Activated CD4-positive, alpha-beta T cell treated with anti-CD3 and anti-CD28 coated beads, Interleukin-2, amount 10 ng/mL, durations not matched to agents 24 days and 14 days (primary cell): Measurements from ENCODE around the gene GSTA1. TPM values are rescaled to one million over a fixed set of nuclear protein-coding genes. Genes with fewer than 3 reads are reported as not detected.
"Not testable (repeated sequence)": the region's sequence is repeated elsewhere in the genome, so short reads cannot be mapped to it uniquely, and the experiment has no call there.

Source experiments
- DNase-seq: peaks from one replicate; pipeline ENCODE4 v3.0.0; 2022
- H3K27ac Mint-ChIP-seq: one replicate; pipeline ENCODE4 v1.8.0; 2022; ENCODE audit warnings: mild to moderate bottlenecking, mixed read lengths
- H3K27me3 Mint-ChIP-seq: one replicate; pipeline ENCODE4 v1.8.0; 2022; ENCODE audit warnings: mixed read lengths
- H3K36me3 Mint-ChIP-seq: one replicate; pipeline ENCODE4 v1.8.0; 2022; ENCODE audit warnings: low read depth, mild to moderate bottlenecking, mixed read lengths
- H3K4me1 Mint-ChIP-seq: one replicate; pipeline ENCODE4 v1.8.0; 2021; ENCODE audit warnings: mixed read lengths
- H3K4me3 Mint-ChIP-seq: one replicate; pipeline ENCODE4 v1.8.0; 2022; ENCODE audit warnings: mild to moderate bottlenecking, moderate library complexity, mixed read lengths
- H3K9me3 Mint-ChIP-seq: one replicate; pipeline ENCODE4 v1.8.0; 2021; ENCODE audit warnings: mixed read lengths
- intact Hi-C: fragments of 100-400 bp; cut with micrococcal nuclease; formaldehyde crosslinking; loops from one replicate; pipeline ENCODE4 v1.15.1; 2023
- total RNA-seq: library from RNA; stranded (reverse); gene quantifications from 2 replicates; pipeline ENCODE4 v1.2.3, GENCODE V29; 2022

The GSTA1 gene
- total RNA-seq, 1 donor from 2014 or later, result not detected

DNA sequence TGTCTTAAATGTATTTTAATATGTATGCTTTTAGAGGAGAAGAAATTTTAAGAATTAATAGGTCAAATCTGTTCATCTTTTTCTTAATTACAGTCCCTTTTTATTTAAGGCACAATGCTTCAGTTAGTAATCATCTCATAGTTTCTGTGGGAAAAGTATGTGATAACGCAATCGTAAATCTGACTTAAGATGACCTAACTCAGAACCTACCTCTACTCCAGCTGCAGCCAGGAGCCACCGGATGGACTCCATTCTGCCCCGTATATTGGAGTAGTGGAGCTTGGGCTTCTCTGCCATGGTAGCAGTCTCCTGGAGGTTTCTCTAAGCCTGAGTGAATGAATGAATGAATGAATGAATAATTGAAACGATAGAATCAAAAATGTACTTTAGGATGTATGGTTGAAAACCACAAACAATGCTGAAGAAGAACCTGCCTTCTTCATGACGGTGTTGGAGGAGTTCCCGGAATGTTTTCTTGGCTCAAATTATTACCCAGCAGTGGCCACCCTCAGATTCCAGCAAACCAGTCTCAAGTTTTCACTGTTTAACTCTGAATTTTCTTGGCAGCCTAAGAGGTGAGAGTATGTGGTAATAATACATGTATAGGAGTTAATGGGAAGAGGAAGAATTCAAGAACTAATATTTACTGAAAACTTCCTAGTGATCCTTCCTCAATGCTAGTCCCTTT lies 45.8 kb downstream of the GSTA1 start:
- H3K27me3 Mint-ChIP-seq, result peaks cover 11% of the 10 kb centered on the region
- H3K27ac Mint-ChIP-seq, H3K4me3 Mint-ChIP-seq, DNase-seq, H3K36me3 Mint-ChIP-seq, H3K9me3 Mint-ChIP-seq, intact Hi-C loops, H3K4me1 Mint-ChIP-seq: not testable (repeated sequence)

DNA sequence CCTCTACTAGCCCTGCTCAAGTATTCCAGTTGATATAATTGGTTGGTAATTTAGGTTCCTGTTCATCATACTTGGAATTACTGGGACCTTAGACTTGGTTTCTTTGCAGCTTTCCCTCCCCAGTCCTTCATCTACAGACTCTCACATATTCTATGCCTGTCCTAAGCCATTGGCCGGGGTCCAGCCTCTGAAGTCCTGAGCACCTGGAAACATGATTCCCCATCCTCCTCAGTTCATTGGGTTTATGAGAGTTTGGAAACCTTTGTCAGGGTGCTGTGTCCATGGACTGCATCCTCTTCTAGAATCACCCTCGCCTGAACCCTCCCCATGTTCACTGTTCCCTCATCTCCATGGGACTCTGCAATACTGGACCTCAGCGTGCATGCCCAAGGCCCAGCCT lies 49.2 kb downstream of the GSTA1 start:
- Mint-ChIP-seq H3K27me3 (peaks cover 5% of the 10 kb centered on the region), H3K9me3 (no peaks in the 10 kb centered on the region), H3K36me3 (no peaks in the 10 kb centered on the region), H3K4me3 (no peak overlapping the region), H3K27ac (no peak overlapping the region), H3K4me1 (no peaks in the 10 kb centered on the region)
- DNase-seq, result no peak
- intact Hi-C loops, result no loop called here

DNA sequence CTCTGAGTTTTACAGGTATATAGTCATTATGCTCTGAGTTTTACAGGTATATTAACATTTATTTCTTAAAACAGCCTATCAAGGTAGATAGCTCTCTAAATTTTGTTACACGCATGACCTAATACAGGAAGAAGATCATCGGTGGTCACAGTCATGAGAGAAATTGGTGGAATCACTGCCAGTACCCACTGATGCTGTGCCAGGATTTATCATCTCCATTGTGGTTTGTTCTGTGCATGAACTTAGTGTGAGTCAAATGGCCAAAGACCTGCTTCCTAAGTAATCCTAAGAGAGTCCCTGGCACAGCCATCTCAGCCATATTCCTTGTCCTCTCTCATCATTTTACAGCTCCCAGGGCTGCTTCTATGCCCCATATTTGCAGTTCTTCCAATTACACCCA lies 50.5 kb downstream of the GSTA1 start:
- H3K9me3 Mint-ChIP-seq, H3K27me3 Mint-ChIP-seq, H3K27ac Mint-ChIP-seq, H3K36me3 Mint-ChIP-seq, DNase-seq, H3K4me1 Mint-ChIP-seq, intact Hi-C loops, H3K4me3 Mint-ChIP-seq: not testable (repeated sequence)

DNA sequence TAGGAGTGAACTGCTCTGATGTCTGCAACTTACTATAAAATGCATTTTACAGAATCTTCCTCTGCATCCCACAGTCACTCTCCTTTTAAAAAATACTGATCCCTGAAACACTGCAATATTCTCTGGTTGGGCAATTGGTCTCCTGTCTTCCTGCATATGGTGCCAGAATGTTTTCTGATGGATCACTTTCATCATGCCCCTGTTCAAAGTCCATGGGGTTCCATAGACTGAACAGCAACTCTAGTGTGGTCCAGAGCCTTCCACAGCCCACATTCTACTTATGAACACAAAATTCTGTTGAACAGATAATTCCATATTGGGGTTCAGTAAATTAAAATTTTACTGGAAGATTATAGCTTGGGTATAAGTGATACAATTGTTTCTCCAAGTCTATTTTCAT lies 51.3 kb downstream of the GSTA1 start:
- DNase-seq, result no peak
- H3K4me3 Mint-ChIP-seq, result no peak overlapping the region
- H3K9me3 Mint-ChIP-seq, result no peaks in the 10 kb centered on the region
- intact Hi-C loops, result no loop called here
- no peak overlapping the region for H3K27ac Mint-ChIP-seq
- H3K36me3 Mint-ChIP-seq, result no peaks in the 10 kb centered on the region
- H3K4me1 Mint-ChIP-seq, result no peaks in the 10 kb centered on the region
- peaks cover 6% of the 10 kb centered on the region for H3K27me3 Mint-ChIP-seq

DNA sequence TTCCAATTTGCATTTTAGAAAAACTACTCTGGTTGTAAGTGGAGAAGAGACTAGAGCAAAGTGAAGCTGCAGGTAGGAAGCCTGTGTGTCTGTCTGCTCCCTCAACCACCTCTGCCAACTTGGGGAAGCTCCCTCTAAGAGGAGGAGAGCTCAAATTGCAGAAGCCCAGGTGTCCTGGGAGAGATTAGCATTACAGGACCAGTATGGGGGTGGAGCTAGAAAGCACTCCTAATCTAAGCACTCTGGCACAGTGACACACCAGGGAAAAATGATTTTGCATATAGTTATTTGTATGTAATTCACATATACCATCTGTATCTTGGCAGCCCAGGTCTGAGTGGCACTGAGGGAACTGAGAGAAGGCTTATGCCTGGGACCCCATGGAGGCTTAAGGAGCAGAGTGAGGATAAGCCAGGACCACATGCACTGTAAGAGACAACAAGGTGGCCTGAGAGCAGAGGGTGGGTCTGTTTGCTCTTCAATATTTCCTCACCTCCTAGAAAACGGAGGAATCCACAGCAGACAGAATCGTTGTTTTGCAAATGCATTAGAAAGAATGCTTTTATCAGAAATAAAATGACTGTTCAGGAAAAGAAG lies 54.0 kb downstream of the GSTA1 start:
- Mint-ChIP-seq H3K4me3 (no peak overlapping the region), H3K27me3 (peaks cover 5% of the 10 kb centered on the region), H3K4me1 (no peaks in the 10 kb centered on the region), H3K9me3 (no peaks in the 10 kb centered on the region), H3K36me3 (no peaks in the 10 kb centered on the region), H3K27ac (no peak overlapping the region)
- intact Hi-C loops, result no loop called here
- DNase-seq, result no peak

DNA sequence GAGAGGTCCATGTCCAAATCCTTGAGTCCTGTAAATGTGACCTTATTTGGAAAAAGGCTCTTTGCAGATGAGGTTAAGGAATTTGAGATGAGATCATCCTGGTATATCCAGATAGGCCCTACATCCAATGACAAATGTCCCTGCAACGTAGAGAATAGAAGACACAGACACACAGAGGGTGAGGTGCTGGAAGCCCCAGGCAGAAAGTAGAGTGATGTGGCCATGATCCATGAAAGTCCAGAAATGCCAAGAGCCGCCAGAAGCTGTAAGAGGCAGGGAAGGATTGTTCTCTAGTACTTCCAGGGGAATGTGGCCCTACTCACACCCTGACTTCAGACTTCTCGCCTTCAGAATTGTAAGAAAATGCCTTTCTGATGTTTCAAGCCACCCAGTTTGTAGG lies 56.3 kb downstream of the GSTA1 start:
- H3K36me3 Mint-ChIP-seq, H3K27me3 Mint-ChIP-seq, H3K27ac Mint-ChIP-seq, H3K4me3 Mint-ChIP-seq, intact Hi-C loops, DNase-seq, H3K9me3 Mint-ChIP-seq, H3K4me1 Mint-ChIP-seq: not testable (repeated sequence)

DNA sequence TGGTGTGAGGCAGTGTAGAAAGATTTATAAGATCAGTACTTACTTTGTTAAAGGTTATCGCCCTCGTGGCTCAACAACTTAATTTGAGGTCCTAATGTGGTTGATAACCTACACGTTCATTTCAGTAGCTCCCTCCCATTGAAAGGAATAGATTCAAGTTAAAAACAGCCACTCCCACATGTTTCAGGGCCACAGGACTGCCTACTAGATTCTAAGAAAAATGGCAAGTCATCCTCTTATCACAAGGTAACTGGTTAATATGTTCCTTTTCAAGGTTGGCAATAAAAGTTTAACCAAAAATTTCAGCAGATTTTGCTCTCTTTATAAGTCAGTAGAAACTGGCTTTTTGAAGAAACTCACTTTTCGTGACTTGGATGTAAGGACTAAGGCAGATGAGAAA lies 57.4 kb downstream of the GSTA1 start:
- Mint-ChIP-seq H3K4me1 (no peaks in the 10 kb centered on the region), H3K9me3 (peaks cover 6% of the 10 kb centered on the region), H3K27ac (no peak overlapping the region), H3K4me3 (no peak overlapping the region), H3K36me3 (no peaks in the 10 kb centered on the region), H3K27me3 (peaks cover 10% of the 10 kb centered on the region)
- intact Hi-C loops, result no loop called here
- no peak for DNase-seq

DNA sequence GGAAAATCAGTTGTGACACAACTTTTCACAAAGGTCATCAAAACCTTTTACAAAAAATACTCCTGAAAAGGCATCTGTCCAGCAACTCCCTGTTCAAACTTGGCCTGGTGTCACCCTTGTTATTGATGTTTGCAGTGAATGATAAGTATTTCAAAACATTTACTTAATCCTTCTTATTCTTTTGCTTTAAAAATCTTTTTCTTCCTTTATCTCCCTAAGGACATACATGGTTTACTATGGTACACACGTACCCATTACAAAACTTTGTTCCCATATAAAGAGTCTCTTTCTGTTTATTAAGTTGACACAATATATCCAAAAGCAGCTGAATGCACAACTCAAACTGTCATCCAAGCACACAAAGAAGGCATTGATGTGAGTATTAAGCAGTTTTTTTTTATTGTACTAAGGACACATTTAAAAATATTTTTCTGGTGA lies 57.8 kb downstream of the GSTA1 start:
- Mint-ChIP-seq H3K27ac (no peak overlapping the region), H3K4me3 (no peak overlapping the region), H3K9me3 (peaks cover 6% of the 10 kb centered on the region), H3K36me3 (no peaks in the 10 kb centered on the region), H3K4me1 (no peaks in the 10 kb centered on the region), H3K27me3 (peaks cover 10% of the 10 kb centered on the region)
- DNase-seq, result no peak
- intact Hi-C loops, result no loop called here

DNA sequence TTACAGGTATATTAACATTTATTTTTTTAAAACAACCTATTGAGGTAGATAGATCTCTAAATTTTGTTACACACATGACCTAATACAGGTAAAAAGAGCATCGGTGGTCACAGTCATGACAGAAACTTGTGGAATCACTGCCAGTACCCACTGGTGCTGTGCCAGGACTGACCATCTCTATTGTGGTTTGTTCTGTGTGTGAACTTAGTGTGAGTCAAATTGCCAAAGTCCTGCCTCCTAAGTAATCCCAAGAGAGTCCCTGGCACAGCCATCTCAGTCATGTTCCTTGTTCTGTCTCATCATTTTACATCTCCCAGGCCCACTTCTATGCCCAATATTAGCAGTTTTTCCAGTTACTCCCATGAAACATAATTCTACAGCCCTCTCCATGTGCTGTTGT lies 61.7 kb downstream of the GSTA1 start:
- intact Hi-C loops, result no loop called here
- H3K27me3 Mint-ChIP-seq, result peaks cover 8% of the 10 kb centered on the region
- H3K9me3 Mint-ChIP-seq, result peaks cover 6% of the 10 kb centered on the region
- H3K36me3 Mint-ChIP-seq, result no peaks in the 10 kb centered on the region
- H3K27ac Mint-ChIP-seq, result no peak overlapping the region
- no peak for DNase-seq
- no peak overlapping the region for H3K4me3 Mint-ChIP-seq
- no peaks in the 10 kb centered on the region for H3K4me1 Mint-ChIP-seq

Other genes with a start within 250 kb of the GSTA1 start
- gene TRAM2, start 226.8 kb downstream of the GSTA1 start, total RNA-seq, result 2.6 TPM in 2 replicates
- 12.7 and 13.0 TPM in 2 replicates for gene TMEM14A, start 132.7 kb downstream of the GSTA1 start, total RNA-seq
- not detected in 2 replicates for gene GSTA2, start 40.3 kb downstream of the GSTA1 start, total RNA-seq
- gene GSTA5, start 37.0 kb upstream of the GSTA1 start, total RNA-seq, result not detected in 2 replicates
- not detected in 2 replicates for gene GSTA3, start 105.9 kb upstream of the GSTA1 start, total RNA-seq
- 28.7 and 32.1 TPM in 2 replicates for gene GSTA4, start 191.5 kb upstream of the GSTA1 start, total RNA-seq